ENCODE results near the gene TBC1D7.

TBC1D7 gene

DNA sequence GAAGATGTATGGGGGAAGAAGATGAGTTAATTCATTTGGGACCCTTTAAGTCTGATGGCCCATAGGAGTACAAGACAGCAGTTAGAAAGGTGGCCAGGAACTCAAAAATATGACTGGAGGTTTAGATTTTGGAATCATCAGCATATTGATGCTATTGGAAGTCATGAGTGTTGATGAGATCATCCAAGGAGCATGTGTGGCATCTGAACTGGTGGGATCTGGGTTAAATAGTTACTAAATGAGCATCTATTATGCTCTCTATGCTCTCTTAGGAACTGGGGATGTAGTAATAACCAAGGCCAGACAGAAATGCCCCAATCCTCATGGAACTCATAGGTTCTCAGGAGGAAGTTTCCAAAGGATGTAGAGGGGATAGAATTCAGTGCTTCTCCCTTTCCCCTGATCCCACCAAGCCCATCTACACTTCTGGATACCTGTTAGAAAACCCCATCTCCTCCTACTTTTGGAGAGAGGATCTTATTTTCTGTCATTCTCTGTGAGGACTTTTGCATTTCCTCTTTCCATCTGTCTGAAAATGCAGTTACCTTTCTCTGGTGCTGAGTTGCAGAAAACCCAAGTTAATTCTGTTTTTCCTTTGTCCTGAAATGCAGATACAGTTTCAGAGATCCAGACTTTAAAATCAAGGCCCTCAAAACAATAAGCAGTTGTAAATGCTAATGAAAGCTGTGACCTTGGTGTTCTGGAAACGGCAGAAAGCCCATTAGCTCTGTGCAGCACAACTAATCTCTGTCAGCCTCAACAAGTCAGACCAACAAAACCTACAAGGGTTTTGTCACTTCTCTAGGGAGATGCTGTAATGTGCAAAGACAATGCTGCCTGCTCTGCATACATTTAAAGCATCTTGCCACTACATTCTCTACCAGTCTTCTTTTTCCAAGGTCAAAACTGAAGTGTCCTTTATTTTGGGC, 65.8 kb downstream of the TBC1D7 start:
- H3K4me3 ChIP-seq (ENCODE audit: low read depth, low read length) = no peak overlapping the region
- DNase-seq (ENCODE audit: low read depth) = peak; percentile 9
- TF ChIP-seq, protein P1, sequence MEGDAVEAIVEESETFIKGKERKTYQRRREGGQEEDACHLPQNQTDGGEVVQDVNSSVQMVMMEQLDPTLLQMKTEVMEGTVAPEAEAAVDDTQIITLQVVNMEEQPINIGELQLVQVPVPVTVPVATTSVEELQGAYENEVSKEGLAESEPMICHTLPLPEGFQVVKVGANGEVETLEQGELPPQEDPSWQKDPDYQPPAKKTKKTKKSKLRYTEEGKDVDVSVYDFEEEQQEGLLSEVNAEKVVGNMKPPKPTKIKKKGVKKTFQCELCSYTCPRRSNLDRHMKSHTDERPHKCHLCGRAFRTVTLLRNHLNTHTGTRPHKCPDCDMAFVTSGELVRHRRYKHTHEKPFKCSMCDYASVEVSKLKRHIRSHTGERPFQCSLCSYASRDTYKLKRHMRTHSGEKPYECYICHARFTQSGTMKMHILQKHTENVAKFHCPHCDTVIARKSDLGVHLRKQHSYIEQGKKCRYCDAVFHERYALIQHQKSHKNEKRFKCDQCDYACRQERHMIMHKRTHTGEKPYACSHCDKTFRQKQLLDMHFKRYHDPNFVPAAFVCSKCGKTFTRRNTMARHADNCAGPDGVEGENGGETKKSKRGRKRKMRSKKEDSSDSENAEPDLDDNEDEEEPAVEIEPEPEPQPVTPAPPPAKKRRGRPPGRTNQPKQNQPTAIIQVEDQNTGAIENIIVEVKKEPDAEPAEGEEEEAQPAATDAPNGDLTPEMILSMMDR (conservative IDR thresholded peaks at IDR 0.05; ENCODE audit: low read depth, low read length) = no peak

DNA sequence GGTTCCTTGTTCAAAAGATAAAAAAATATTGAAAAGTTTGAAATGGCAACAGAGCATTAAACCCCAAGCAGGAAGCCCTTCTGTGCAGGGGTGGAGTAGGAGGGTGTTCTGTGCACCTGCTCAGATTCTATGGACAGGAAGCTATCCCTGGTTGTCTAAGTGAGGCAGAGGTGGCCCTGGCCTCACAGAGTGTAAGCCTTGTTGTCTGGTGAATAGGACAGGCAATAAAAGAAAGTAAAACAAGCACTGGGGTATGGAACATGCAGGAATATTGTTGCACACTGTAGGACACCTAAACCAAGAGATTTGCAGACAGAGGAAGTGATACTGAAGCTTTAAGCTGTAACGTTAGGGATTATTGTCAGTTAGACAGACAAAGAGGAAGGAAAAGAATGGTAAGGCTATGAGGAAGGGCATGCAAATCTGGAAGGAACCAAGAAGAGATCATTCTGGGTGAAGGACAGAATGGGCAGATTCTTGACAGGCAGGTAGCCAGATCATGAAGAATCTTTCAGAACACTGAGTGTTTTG, 66.8 kb downstream of the TBC1D7 start:
- H3K4me3 ChIP-seq (ENCODE audit: low read depth, low read length) = no peak overlapping the region
- DNase-seq (ENCODE audit: low read depth) = no peak
- TF ChIP-seq, protein P1 (conservative IDR thresholded peaks at IDR 0.05; ENCODE audit: low read depth, low read length) = no peak

DNA sequence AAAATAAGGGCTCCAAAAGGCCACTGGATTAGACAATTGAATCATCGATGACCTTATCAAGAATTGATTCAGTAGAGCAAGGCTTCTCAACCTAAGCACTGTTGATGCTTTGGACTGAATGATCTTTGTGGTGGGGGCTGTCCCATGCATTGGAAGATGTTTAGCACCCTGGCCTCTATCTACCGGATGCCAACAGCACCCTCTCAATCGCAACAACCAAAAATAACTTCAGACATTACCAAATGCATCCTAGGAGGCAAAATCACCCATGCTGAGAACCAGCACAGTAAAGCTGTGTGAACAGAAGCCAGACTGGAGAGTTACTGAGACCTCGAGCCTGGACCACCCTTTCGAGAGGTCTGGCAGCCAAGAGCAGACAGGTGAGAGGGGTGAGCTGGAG, 67.5 kb downstream of the TBC1D7 start:
- DNase-seq (ENCODE audit: low read depth) = no peak
- TF ChIP-seq, protein P1 (conservative IDR thresholded peaks at IDR 0.05; ENCODE audit: low read depth, low read length) = no peak
- H3K4me3 ChIP-seq (ENCODE audit: low read depth, low read length) = no peak overlapping the region

DNA sequence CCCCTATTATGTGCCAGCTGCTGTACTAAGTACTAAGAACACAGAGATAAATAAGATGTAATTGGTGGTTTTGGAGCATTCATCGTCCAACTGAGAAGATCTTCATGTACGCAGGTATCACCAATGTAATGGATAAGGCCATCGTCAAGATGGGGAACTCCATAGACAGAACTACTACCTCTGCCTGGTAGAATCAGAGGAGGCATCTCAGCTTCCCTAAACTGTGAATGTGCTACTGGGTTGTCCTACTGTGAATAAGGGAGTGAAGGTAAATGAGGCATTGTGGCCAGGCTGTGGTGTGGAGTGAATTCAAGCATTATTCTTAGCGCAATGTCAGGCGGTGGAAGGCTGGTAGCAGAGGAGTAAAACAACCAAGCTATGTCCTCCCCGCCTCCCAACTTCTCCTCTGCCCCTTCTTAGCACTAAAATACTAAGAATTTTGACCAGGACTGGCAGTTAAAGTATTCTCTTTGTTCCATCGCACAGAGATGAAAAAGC, 68.2 kb downstream of the TBC1D7 start:
- no peak overlapping the region for H3K4me3 ChIP-seq (ENCODE audit: low read depth, low read length)
- TF ChIP-seq, protein P1 (conservative IDR thresholded peaks at IDR 0.05; ENCODE audit: low read depth, low read length) = no peak
- no peak for DNase-seq (ENCODE audit: low read depth)

DNA sequence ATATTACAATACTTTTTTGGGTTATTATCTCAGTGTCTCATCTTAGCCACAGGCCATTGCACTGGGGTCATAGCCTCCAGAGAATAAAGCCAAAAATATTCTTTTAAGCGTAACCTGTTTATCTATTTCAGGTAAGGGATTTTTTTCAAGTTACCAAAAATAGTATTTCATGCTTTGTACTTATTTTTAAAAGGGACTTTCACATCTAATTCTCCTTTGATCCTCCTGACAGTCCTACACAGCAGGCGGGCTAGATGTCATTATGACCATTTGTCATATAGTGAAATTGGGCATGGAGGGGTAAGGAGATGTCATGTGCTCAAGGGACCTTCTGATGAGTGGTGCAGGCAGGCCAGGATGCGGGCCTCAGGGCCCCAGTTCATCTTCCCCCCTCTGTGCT, 68.9 kb downstream of the TBC1D7 start:
- no peak overlapping the region for H3K4me3 ChIP-seq (ENCODE audit: low read depth, low read length)
- DNase-seq (ENCODE audit: low read depth) = no peak
- TF ChIP-seq, protein P1 (conservative IDR thresholded peaks at IDR 0.05; ENCODE audit: low read depth, low read length) = no peak

DNA sequence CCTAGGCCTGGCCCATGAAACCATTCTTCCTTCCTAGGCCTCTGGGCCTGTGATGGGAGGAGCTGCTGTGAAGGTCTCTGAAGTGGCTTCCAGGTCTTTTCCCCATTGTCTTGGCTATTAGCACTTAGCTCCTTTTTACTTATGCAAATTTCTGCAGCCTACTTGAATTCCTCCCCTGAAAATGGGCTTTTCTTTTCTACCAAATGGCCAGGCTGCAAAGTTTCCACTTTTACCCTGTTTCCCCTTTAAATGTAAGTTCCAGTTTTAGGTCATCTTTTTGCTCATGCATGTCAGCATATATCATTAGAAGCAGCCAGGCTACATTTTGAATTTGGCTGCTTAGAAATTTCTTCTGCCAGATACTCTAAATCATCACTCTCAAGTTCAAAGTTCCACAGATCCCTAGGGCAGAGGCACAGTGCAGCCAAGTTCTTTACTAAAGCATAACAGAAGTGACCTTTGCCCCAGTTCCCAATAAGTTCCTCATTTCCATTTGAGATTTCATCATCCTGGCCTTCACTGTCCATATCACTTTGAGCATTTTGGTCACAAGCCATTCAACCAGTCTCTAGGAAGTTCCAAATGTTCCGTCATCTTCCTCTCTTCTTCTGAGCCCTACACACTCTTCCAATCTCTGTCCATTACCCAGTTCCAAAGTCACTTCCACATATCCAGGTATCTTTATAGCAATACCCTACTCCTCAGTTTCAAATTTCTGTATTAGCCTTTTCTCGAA, 71.9 kb downstream of the TBC1D7 start:
- no peak overlapping the region for H3K4me3 ChIP-seq (ENCODE audit: low read depth, low read length)
- DNase-seq (ENCODE audit: low read depth) = no peak
- TF ChIP-seq, protein P1 (conservative IDR thresholded peaks at IDR 0.05; ENCODE audit: low read depth, low read length) = no peak

All from choroid plexus epithelial cell (primary cell).